ENCODE data around the gene INPP5D.

DNA sequence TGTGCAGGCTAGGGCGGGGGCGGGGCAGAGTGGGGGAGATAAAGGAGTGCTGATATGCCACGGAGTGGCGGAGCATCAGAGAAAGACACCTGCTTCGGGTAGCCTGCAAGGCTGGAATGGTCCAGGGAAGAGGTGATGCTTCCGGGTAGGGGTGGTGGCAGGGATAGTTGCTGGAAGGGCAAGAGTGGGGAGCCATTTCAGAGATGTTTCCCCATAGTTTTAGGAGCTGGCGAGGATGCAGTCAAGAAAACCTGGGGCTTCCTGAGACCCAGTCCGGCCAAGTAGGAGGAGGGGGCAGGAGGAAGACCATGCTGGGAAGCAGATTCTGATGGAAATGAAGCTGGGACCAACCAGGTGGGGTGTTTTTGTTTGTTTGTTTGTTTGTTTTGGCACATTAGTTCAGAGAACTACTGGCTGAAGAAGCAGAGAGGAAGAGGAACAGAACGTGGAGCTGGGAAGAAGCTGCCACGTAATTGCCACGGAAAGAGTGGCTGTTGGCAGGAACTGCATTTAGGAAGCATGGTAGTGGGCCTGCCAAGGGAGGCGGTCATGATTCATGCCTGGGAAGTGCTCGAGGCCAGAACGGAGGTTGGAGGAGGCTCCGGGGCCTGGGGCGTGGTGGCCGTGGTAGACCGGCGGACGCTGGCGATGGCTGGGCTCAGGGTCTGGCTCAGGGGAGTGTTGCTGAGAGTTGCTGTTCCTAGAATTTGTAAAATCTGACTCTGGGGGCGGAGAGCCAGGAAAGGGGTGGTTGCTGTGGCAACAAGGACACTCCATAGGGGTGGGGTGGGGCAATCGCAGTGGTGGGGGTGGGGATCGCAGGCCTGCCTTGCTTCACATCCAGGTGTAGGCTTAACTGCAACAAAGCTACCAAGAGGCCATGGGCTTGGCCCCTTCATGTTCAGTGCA lies 8.6 kb upstream of the INPP5D start:
- no peak for TF ChIP-seq SIN3A (IDR thresholded peaks at IDR 0.05; ENCODE audit: borderline replicate concordance, low read depth, low read length)
- TF ChIP-seq POLR2AphosphoS5 (IDR thresholded peaks at IDR 0.05; ENCODE audit: low read depth, low read length) = no peak
- TF ChIP-seq EZH2phosphoT487 (IDR thresholded peaks at IDR 0.05; ENCODE audit: borderline replicate concordance, low read depth) = no peak
- no peak for TF ChIP-seq MXI1 (IDR thresholded peaks at IDR 0.05; ENCODE audit: low read depth, low read length)
- TF ChIP-seq, protein P1, sequence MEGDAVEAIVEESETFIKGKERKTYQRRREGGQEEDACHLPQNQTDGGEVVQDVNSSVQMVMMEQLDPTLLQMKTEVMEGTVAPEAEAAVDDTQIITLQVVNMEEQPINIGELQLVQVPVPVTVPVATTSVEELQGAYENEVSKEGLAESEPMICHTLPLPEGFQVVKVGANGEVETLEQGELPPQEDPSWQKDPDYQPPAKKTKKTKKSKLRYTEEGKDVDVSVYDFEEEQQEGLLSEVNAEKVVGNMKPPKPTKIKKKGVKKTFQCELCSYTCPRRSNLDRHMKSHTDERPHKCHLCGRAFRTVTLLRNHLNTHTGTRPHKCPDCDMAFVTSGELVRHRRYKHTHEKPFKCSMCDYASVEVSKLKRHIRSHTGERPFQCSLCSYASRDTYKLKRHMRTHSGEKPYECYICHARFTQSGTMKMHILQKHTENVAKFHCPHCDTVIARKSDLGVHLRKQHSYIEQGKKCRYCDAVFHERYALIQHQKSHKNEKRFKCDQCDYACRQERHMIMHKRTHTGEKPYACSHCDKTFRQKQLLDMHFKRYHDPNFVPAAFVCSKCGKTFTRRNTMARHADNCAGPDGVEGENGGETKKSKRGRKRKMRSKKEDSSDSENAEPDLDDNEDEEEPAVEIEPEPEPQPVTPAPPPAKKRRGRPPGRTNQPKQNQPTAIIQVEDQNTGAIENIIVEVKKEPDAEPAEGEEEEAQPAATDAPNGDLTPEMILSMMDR (IDR thresholded peaks at IDR 0.05) = no peak
- TF ChIP-seq, protein P2, sequence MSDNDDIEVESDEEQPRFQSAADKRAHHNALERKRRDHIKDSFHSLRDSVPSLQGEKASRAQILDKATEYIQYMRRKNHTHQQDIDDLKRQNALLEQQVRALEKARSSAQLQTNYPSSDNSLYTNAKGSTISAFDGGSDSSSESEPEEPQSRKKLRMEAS (IDR thresholded peaks at IDR 0.05; ENCODE audit: low read depth) = no peak
- no peak for TF ChIP-seq RFX5 (IDR thresholded peaks at IDR 0.05; ENCODE audit: low read length)
- TF ChIP-seq, protein P3, sequence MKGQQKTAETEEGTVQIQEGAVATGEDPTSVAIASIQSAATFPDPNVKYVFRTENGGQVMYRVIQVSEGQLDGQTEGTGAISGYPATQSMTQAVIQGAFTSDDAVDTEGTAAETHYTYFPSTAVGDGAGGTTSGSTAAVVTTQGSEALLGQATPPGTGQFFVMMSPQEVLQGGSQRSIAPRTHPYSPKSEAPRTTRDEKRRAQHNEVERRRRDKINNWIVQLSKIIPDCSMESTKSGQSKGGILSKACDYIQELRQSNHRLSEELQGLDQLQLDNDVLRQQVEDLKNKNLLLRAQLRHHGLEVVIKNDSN (IDR thresholded peaks at IDR 0.05; ENCODE audit: borderline replicate concordance, low read depth) = no peak
- TF ChIP-seq, protein P4, sequence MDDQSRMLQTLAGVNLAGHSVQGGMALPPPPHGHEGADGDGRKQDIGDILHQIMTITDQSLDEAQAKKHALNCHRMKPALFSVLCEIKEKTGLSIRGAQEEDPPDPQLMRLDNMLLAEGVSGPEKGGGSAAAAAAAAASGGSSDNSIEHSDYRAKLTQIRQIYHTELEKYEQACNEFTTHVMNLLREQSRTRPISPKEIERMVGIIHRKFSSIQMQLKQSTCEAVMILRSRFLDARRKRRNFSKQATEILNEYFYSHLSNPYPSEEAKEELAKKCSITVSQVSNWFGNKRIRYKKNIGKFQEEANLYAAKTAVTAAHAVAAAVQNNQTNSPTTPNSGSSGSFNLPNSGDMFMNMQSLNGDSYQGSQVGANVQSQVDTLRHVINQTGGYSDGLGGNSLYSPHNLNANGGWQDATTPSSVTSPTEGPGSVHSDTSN (IDR thresholded peaks at IDR 0.05) = no peak
- TF ChIP-seq ELF1 (IDR thresholded peaks at IDR 0.05) = no peak
- TF ChIP-seq, protein P5, sequence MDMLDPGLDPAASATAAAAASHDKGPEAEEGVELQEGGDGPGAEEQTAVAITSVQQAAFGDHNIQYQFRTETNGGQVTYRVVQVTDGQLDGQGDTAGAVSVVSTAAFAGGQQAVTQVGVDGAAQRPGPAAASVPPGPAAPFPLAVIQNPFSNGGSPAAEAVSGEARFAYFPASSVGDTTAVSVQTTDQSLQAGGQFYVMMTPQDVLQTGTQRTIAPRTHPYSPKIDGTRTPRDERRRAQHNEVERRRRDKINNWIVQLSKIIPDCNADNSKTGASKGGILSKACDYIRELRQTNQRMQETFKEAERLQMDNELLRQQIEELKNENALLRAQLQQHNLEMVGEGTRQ (IDR thresholded peaks at IDR 0.05; ENCODE audit: borderline replicate concordance, low read depth, low read length) = no peak
- TF ChIP-seq, protein P6, sequence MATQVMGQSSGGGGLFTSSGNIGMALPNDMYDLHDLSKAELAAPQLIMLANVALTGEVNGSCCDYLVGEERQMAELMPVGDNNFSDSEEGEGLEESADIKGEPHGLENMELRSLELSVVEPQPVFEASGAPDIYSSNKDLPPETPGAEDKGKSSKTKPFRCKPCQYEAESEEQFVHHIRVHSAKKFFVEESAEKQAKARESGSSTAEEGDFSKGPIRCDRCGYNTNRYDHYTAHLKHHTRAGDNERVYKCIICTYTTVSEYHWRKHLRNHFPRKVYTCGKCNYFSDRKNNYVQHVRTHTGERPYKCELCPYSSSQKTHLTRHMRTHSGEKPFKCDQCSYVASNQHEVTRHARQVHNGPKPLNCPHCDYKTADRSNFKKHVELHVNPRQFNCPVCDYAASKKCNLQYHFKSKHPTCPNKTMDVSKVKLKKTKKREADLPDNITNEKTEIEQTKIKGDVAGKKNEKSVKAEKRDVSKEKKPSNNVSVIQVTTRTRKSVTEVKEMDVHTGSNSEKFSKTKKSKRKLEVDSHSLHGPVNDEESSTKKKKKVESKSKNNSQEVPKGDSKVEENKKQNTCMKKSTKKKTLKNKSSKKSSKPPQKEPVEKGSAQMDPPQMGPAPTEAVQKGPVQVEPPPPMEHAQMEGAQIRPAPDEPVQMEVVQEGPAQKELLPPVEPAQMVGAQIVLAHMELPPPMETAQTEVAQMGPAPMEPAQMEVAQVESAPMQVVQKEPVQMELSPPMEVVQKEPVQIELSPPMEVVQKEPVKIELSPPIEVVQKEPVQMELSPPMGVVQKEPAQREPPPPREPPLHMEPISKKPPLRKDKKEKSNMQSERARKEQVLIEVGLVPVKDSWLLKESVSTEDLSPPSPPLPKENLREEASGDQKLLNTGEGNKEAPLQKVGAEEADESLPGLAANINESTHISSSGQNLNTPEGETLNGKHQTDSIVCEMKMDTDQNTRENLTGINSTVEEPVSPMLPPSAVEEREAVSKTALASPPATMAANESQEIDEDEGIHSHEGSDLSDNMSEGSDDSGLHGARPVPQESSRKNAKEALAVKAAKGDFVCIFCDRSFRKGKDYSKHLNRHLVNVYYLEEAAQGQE (IDR thresholded peaks at IDR 0.05; ENCODE audit: low read depth, low read length) = no peak
